RWPE1 (cell line): ENCODE results near the gene PPP3CA.
"Not testable (repeated sequence)": the region's sequence is repeated elsewhere in the genome, so short reads cannot be mapped to it uniquely, and the experiment has no call there.

Experiments
- CTCF ChIA-PET: fragments of 350-600 bp; sonication (Branson Sonifier 250); formaldehyde crosslinking; extraction: SDS; loops from one replicate; lab custom pipeline; 2021; lab: Yijun Ruan, JAX
- POLR2A ChIA-PET: fragments of 400-600 bp; formaldehyde crosslinking; extraction: SDS; loops from one replicate; lab custom pipeline; 2020; ENCODE audit warnings: antibody characterized with exemption; ENCODE audit not compliant: low non-redundant PET; lab: Yijun Ruan, JAX
- DNase-seq: peaks from one replicate; pipeline ENCODE4 v3.0.0; 2012; ENCODE audit warnings: low spot score
- H3K27ac ChIP-seq: fragments of 450-650 bp; 2 replicates; pipeline ENCODE4 v1.5.1; 2017
- CTCF ChIP-seq: fragments of 450-650 bp; conservative IDR thresholded peaks from 2 replicates; pipeline ENCODE4 v1.5.1; 2017; ENCODE audit warnings: low read depth, mild to moderate bottlenecking

The PPP3CA gene

GRCh38 chr4:101098666-101099400, 248.5 kb downstream of the PPP3CA start:
- H3K27ac ChIP-seq, result no peak overlapping the region
- DNase-seq, result no peak
- ChIA-PET POLR2A (no interaction called here), CTCF (no interaction called here)
- no peak for TF ChIP-seq CTCF

GRCh38 chr4:101092609-101093008, 254.7 kb downstream of the PPP3CA start:
- POLR2A ChIA-PET, CTCF ChIA-PET, DNase-seq, H3K27ac ChIP-seq: not testable (repeated sequence)

- CTCF ChIA-PET, result no interaction called here
- no peak for DNase-seq
- H3K27ac ChIP-seq, result no peak overlapping the region
- no peak for TF ChIP-seq CTCF
- POLR2A ChIA-PET, result no interaction called here
Measured at GRCh38 chr4:101089168-101089567, 258.2 kb downstream of the PPP3CA start.

- CTCF ChIA-PET, result no interaction called here
- no peak for TF ChIP-seq CTCF
- POLR2A ChIA-PET, result no interaction called here
- DNase-seq, result no peak
- H3K27ac ChIP-seq, result no peak overlapping the region
Measured at GRCh38 chr4:101086801-101087586, 260.3 kb downstream of the PPP3CA start.

- POLR2A ChIA-PET, result no interaction called here
- DNase-seq, result no peak
- CTCF ChIA-PET, result no interaction called here
- H3K27ac ChIP-seq, result no peak overlapping the region
- no peak for TF ChIP-seq CTCF
Measured at GRCh38 chr4:101083131-101083530, 264.2 kb downstream of the PPP3CA start.

- TF ChIP-seq CTCF, result no peak
- no peak overlapping the region for H3K27ac ChIP-seq
- DNase-seq, result no peak
- CTCF ChIA-PET, result no interaction called here
- POLR2A ChIA-PET, result no interaction called here
Measured at GRCh38 chr4:101081695-101082369, 265.5 kb downstream of the PPP3CA start.

- no peak overlapping the region for H3K27ac ChIP-seq
- POLR2A ChIA-PET, result no interaction called here
- CTCF ChIA-PET, result no interaction called here
- no peak for TF ChIP-seq CTCF
- no peak for DNase-seq
Measured at GRCh38 chr4:101081166-101081565, 266.2 kb downstream of the PPP3CA start.
